ENCODE measurements around the gene MAGI2. TPM values are rescaled to one million over a fixed set of nuclear protein-coding genes. Genes with fewer than 3 reads are reported as not detected.

MAGI2 gene
- total RNA-seq, 4 donors from 2014 or later = 0.98 to 4.8 (median 2.5) TPM

- Histone ChIP-seq H3K4me3 (no peak overlapping the region), H3K27ac (no peak overlapping the region), H3K4me1 (no peaks in the 10 kb centered on the region), H3K9me3 (no peaks in the 10 kb centered on the region), H3K36me3 (no peaks in the 10 kb centered on the region), H3K27me3 (no peaks in the 10 kb centered on the region)
- DNase-seq (ENCODE audit: low spot score in 2 of 2) = no peak
- 91% methylated on average over 2 of the region's 2 CpGs for WGBS
- TF ChIP-seq EP300 (IDR thresholded peaks at IDR 0.05) (no peak), CTCF (IDR thresholded peaks at IDR 0.05) (no peak), POLR2A (IDR thresholded peaks at IDR 0.05) (no peak), POLR2AphosphoS5 (IDR thresholded peaks at IDR 0.05) (no peak)
These were observed 441.5 kb downstream of the MAGI2 start for GRCh38 chr7:79011921-79012320.

GRCh38 chr7:79009647-79010046, 443.8 kb downstream of the MAGI2 start:
- Histone ChIP-seq H3K4me3 (no peak overlapping the region), H3K36me3 (no peaks in the 10 kb centered on the region), H3K9me3 (no peaks in the 10 kb centered on the region), H3K4me1 (no peaks in the 10 kb centered on the region), H3K27me3 (no peaks in the 10 kb centered on the region), H3K27ac (no peak overlapping the region)
- DNase-seq (ENCODE audit: low spot score in 2 of 2) = no peak
- no peak for TF ChIP-seq CTCF (IDR thresholded peaks at IDR 0.05)
- TF ChIP-seq EP300 (IDR thresholded peaks at IDR 0.05) = no peak
- no peak for TF ChIP-seq POLR2AphosphoS5 (IDR thresholded peaks at IDR 0.05)
- no peak for TF ChIP-seq POLR2A (IDR thresholded peaks at IDR 0.05)

GRCh38 chr7:79008786-79009185, 444.7 kb downstream of the MAGI2 start:
- Histone ChIP-seq H3K4me1 (no peaks in the 10 kb centered on the region), H3K9me3 (no peaks in the 10 kb centered on the region), H3K4me3 (no peak overlapping the region), H3K27ac (no peak overlapping the region), H3K36me3 (no peaks in the 10 kb centered on the region), H3K27me3 (no peaks in the 10 kb centered on the region)
- no peak for TF ChIP-seq POLR2A (IDR thresholded peaks at IDR 0.05)
- TF ChIP-seq EP300 (IDR thresholded peaks at IDR 0.05) = no peak
- TF ChIP-seq POLR2AphosphoS5 (IDR thresholded peaks at IDR 0.05) = no peak
- no peak for TF ChIP-seq CTCF (IDR thresholded peaks at IDR 0.05)
- WGBS = 58% methylated on average over 1 of the region's 1 CpG
- no peak for DNase-seq (ENCODE audit: low spot score in 2 of 2)

- Histone ChIP-seq H3K4me1 (no peaks in the 10 kb centered on the region), H3K27ac (no peak overlapping the region), H3K27me3 (no peaks in the 10 kb centered on the region), H3K36me3 (no peaks in the 10 kb centered on the region), H3K4me3 (no peak overlapping the region), H3K9me3 (no peaks in the 10 kb centered on the region)
- DNase-seq (ENCODE audit: low spot score in 2 of 2) = no peak
- TF ChIP-seq POLR2AphosphoS5 (IDR thresholded peaks at IDR 0.05) (no peak), CTCF (IDR thresholded peaks at IDR 0.05) (no peak), POLR2A (IDR thresholded peaks at IDR 0.05) (no peak), EP300 (IDR thresholded peaks at IDR 0.05) (no peak)
These were observed 457.5 kb downstream of the MAGI2 start for GRCh38 chr7:78996013-78996412.

GRCh38 chr7:78993341-78993740, 460.1 kb downstream of the MAGI2 start:
- Histone ChIP-seq H3K9me3 (no peaks in the 10 kb centered on the region), H3K4me3 (no peak overlapping the region), H3K4me1 (no peaks in the 10 kb centered on the region), H3K27me3 (no peaks in the 10 kb centered on the region), H3K27ac (no peak overlapping the region), H3K36me3 (no peaks in the 10 kb centered on the region)
- TF ChIP-seq POLR2A (IDR thresholded peaks at IDR 0.05) (no peak), CTCF (IDR thresholded peaks at IDR 0.05) (no peak), POLR2AphosphoS5 (IDR thresholded peaks at IDR 0.05) (no peak), EP300 (IDR thresholded peaks at IDR 0.05) (no peak)
- no peak for DNase-seq (ENCODE audit: low spot score in 2 of 2)

Measured in suprapubic skin (tissue), 4 donors.